GM18858 (cell line): Measurements from ENCODE around the gene GOLGA2.
"Not testable (repeated sequence)": the region's sequence is repeated elsewhere in the genome, so short reads cannot be mapped to it uniquely, and the experiment has no call there.

Experiments used
- ATAC-seq: cut with Tn5 transposase; IDR thresholded peaks from one replicate; pipeline ENCODE4 v1.9.1; 2021; ENCODE audit not compliant: unreplicated experiment

The GOLGA2 gene

GRCh38 chr9:128243215-128244018 lies 32.4 kb downstream of the GOLGA2 start:
- no peak for ATAC-seq

GRCh38 chr9:128242828-128243214 lies 33.0 kb downstream of the GOLGA2 start:
- ATAC-seq: no peak

- no peak for ATAC-seq
Measured at GRCh38 chr9:128242124-128242523, 33.7 kb downstream of the GOLGA2 start.

- ATAC-seq: no peak
Measured at GRCh38 chr9:128233817-128234406, 41.9 kb downstream of the GOLGA2 start.

GRCh38 chr9:128232528-128233428 lies 43.0 kb downstream of the GOLGA2 start:
- ATAC-seq: no peak

GRCh38 chr9:128231638-128232527 lies 43.9 kb downstream of the GOLGA2 start:
- ATAC-seq: no peak

GRCh38 chr9:128230897-128231296 lies 44.9 kb downstream of the GOLGA2 start:
- ATAC-seq: not testable (repeated sequence)

GRCh38 chr9:128226412-128226801 lies 49.4 kb downstream of the GOLGA2 start:
- no peak for ATAC-seq

GRCh38 chr9:128225770-128226411 lies 49.9 kb downstream of the GOLGA2 start:
- ATAC-seq: no peak

GRCh38 chr9:128224877-128225276 lies 50.9 kb downstream of the GOLGA2 start:
- ATAC-seq: no peak

GRCh38 chr9:128222880-128223670 lies 52.7 kb downstream of the GOLGA2 start:
- ATAC-seq: no peak

GRCh38 chr9:128222026-128222425 lies 53.8 kb downstream of the GOLGA2 start:
- ATAC-seq: no peak

GRCh38 chr9:128219831-128220230 lies 56.0 kb downstream of the GOLGA2 start:
- ATAC-seq: no peak

- ATAC-seq: no peak
Measured at GRCh38 chr9:128218518-128219389, 57.1 kb downstream of the GOLGA2 start.

- no peak for ATAC-seq
Measured at GRCh38 chr9:128218172-128218517, 57.7 kb downstream of the GOLGA2 start.

- ATAC-seq: no peak
Measured at GRCh38 chr9:128216781-128217553, 58.8 kb downstream of the GOLGA2 start.

- no peak for ATAC-seq
Measured at GRCh38 chr9:128215491-128216409, 60.1 kb downstream of the GOLGA2 start.
